Activated CD8-positive, alpha-beta T cell treated with anti-CD3 and anti-CD28 coated beads for 36 hours (primary cell): ENCODE data around the gene SPPL2B. TPM values are rescaled to one million over a fixed set of nuclear protein-coding genes. Genes with fewer than 3 reads are reported as not detected.
"Not testable (repeated sequence)": the region's sequence is repeated elsewhere in the genome, so short reads cannot be mapped to it uniquely, and the experiment has no call there.

ENCODE experiments used
- ATAC-seq: fragments of 200-7000 bp; cut with Tn5 transposase; one replicate; pipeline ENCODE4 v1.10.0; 2021; ENCODE audit warnings: mild to moderate bottlenecking, moderate library complexity
- CTCF ChIA-PET: fragments of 350-600 bp; sonication (Branson Sonifier 250); formaldehyde crosslinking; loops from one replicate; lab custom pipeline; 2021; ENCODE audit warnings: antibody characterized with exemption; lab: Charles Lee
- POLR2A ChIA-PET: fragments of 350-600 bp; sonication (Branson Sonifier 250); formaldehyde crosslinking; loops from one replicate; lab custom pipeline; 2021; ENCODE audit warnings: antibody characterized with exemption; lab: Charles Lee
- DNase-seq: peaks from one replicate; pipeline ENCODE4 v3.0.0-alpha.2; 2020
- H3K27ac Mint-ChIP-seq: one replicate; pipeline ENCODE4 v1.8.0; 2021; ENCODE audit warnings: mild to moderate bottlenecking, mixed read lengths
- H3K27me3 Mint-ChIP-seq: one replicate; pipeline ENCODE4 v1.8.0; 2021; ENCODE audit warnings: mixed read lengths
- H3K36me3 Mint-ChIP-seq: one replicate; pipeline ENCODE4 v1.8.0; 2021; ENCODE audit warnings: low read depth, mixed read lengths
- H3K4me1 Mint-ChIP-seq: one replicate; pipeline ENCODE4 v1.8.0; 2021; ENCODE audit warnings: low read depth, mixed read lengths
- H3K4me3 Mint-ChIP-seq: one replicate; pipeline ENCODE4 v1.8.0; 2021; ENCODE audit warnings: mild to moderate bottlenecking, moderate library complexity, mixed read lengths
- H3K9me3 Mint-ChIP-seq: one replicate; pipeline ENCODE4 v1.8.0; 2021; ENCODE audit warnings: mixed read lengths
- intact Hi-C: fragments of 100-400 bp; cut with micrococcal nuclease; formaldehyde crosslinking; loops from one replicate; pipeline ENCODE4 v1.10.0; 2022
- total RNA-seq, 2 experiments: library from RNA; stranded (reverse); gene quantifications; one replicate each; pipeline ENCODE4 v1.2.3, GENCODE V29; 2021
- TF ChIP-seq, protein P1 (sequence below): fragments of 200-600 bp; IDR thresholded peaks from one replicate; pipeline ENCODE4 v1.8.0; 2022; ENCODE audit warnings: antibody characterized with exemption, mild to moderate bottlenecking

Gene SPPL2B
- total RNA-seq, 2 experiments from 2014 or later, result 52.8 to 54.3 TPM

- TF ChIP-seq, protein P1, sequence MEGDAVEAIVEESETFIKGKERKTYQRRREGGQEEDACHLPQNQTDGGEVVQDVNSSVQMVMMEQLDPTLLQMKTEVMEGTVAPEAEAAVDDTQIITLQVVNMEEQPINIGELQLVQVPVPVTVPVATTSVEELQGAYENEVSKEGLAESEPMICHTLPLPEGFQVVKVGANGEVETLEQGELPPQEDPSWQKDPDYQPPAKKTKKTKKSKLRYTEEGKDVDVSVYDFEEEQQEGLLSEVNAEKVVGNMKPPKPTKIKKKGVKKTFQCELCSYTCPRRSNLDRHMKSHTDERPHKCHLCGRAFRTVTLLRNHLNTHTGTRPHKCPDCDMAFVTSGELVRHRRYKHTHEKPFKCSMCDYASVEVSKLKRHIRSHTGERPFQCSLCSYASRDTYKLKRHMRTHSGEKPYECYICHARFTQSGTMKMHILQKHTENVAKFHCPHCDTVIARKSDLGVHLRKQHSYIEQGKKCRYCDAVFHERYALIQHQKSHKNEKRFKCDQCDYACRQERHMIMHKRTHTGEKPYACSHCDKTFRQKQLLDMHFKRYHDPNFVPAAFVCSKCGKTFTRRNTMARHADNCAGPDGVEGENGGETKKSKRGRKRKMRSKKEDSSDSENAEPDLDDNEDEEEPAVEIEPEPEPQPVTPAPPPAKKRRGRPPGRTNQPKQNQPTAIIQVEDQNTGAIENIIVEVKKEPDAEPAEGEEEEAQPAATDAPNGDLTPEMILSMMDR, result peak; percentile 94
- H3K4me3 Mint-ChIP-seq, result no peak overlapping the region
- ChIA-PET CTCF (interaction anchor here (1.0 to 3.2 kb wide), 11 partner anchors 11 to 227 kb away, joined by 3 to 29 read pairs (median 4); no protein-coding TSS in a partner anchor), POLR2A (no interaction called here)
- no peak overlapping the region for H3K27ac Mint-ChIP-seq
- H3K27me3 Mint-ChIP-seq, result no peaks in the 10 kb centered on the region
- H3K36me3 Mint-ChIP-seq, result no peaks in the 10 kb centered on the region
- intact Hi-C loops, result loop anchor here (5.0 kb wide), 1 partner anchor 114 kb away; no protein-coding TSS in a partner anchor
- peaks cover 19% of the 10 kb centered on the region for H3K4me1 Mint-ChIP-seq
- peaks cover 2% of the 10 kb centered on the region for H3K9me3 Mint-ChIP-seq
- ATAC-seq, result peak; percentile 54
- peak; percentile 47 for DNase-seq
Measured at GRCh38 chr19:2391118-2391725, 62.7 kb downstream of the SPPL2B start.

- ATAC-seq, result no peak
- Mint-ChIP-seq H3K36me3 (no peaks in the 10 kb centered on the region), H3K4me3 (no peak overlapping the region), H3K27ac (no peak overlapping the region), H3K27me3 (no peaks in the 10 kb centered on the region), H3K4me1 (peaks cover 19% of the 10 kb centered on the region), H3K9me3 (peaks cover 2% of the 10 kb centered on the region)
- TF ChIP-seq, protein P1, result no peak
- intact Hi-C loops, result loop anchor here (5.0 kb wide), 1 partner anchor 115 kb away; no protein-coding TSS in a partner anchor
- CTCF ChIA-PET, result interaction anchor here (0.6 to 3.3 kb wide), 22 partner anchors 11 to 244 kb away, joined by 3 to 29 read pairs (median 4); partner anchors contain the start of genes LSM7 and SPPL2B
- POLR2A ChIA-PET, result interaction anchor here (0.9 to 1.0 kb wide), 2 partner anchors 9 to 118 kb away, joined by 3 read pairs; no protein-coding TSS in a partner anchor
- DNase-seq, result no peak
Measured at GRCh38 chr19:2392366-2392765, 63.9 kb downstream of the SPPL2B start.

GRCh38 chr19:2392899-2393298, 64.4 kb downstream of the SPPL2B start:
- DNase-seq, result peak; percentile 45
- not testable (repeated sequence) for ATAC-seq
- intact Hi-C loops, result loop anchor here (5.0 kb wide), 1 partner anchor 116 kb away; no protein-coding TSS in a partner anchor

GRCh38 chr19:2394054-2394441, 65.6 kb downstream of the SPPL2B start:
- DNase-seq (peak; percentile 68), ATAC-seq (peak; percentile 53)
- intact Hi-C loops, result loop anchor here (5.0 kb wide), 1 partner anchor 117 kb away; no protein-coding TSS in a partner anchor
- Mint-ChIP-seq H3K4me3 (peak overlapping the region; percentile 60), H3K36me3 (no peaks in the 10 kb centered on the region), H3K27ac (peak overlapping the region; percentile 68), H3K9me3 (peaks cover 2% of the 10 kb centered on the region), H3K4me1 (peaks cover 19% of the 10 kb centered on the region), H3K27me3 (no peaks in the 10 kb centered on the region)
- TF ChIP-seq, protein P1, result no peak
- POLR2A ChIA-PET, result interaction anchor here (1.3 to 2.0 kb wide), 3 partner anchors 33 to 157 kb away, joined by 5 read pairs; partner anchors contain the start of gene TIMM13
- CTCF ChIA-PET, result interaction anchor here (1.0 to 3.3 kb wide), 7 partner anchors 10 to 243 kb away, joined by 4 to 29 read pairs (median 5); no protein-coding TSS in a partner anchor

More at GRCh38 chr19:2392899-2393298, 64.4 kb downstream of the SPPL2B start:
- not testable (repeated sequence) for H3K27me3 Mint-ChIP-seq, H3K4me3 Mint-ChIP-seq, H3K27ac Mint-ChIP-seq, H3K36me3 Mint-ChIP-seq, H3K9me3 Mint-ChIP-seq
- CTCF ChIA-PET, result interaction anchor here (0.8 to 3.3 kb wide), 17 partner anchors 11 to 244 kb away, joined by 3 to 29 read pairs (median 4); partner anchors contain the start of genes LSM7 and SPPL2B
- H3K4me1 Mint-ChIP-seq, result peaks cover 19% of the 10 kb centered on the region
- POLR2A ChIA-PET, result interaction anchor here (0.9 to 2.0 kb wide), 4 partner anchors 9 to 155 kb away, joined by 3 to 5 read pairs (median 4); partner anchors contain the start of gene TIMM13

- TF ChIP-seq, protein P1, result no peak
- intact Hi-C loops, result loop anchor here (5.0 kb wide), 1 partner anchor 117 kb away; no protein-coding TSS in a partner anchor
- Mint-ChIP-seq H3K9me3 (peaks cover 2% of the 10 kb centered on the region), H3K27ac (peak overlapping the region; percentile 68), H3K36me3 (no peaks in the 10 kb centered on the region), H3K27me3 (no peaks in the 10 kb centered on the region), H3K4me3 (peak overlapping the region; percentile 60), H3K4me1 (peaks cover 19% of the 10 kb centered on the region)
- ChIA-PET CTCF (interaction anchor here (1.0 to 3.3 kb wide), 6 partner anchors 10 to 242 kb away, joined by 4 to 29 read pairs (median 5); no protein-coding TSS in a partner anchor), POLR2A (interaction anchor here (0.8 to 2.0 kb wide), 5 partner anchors 16 to 157 kb away, joined by 3 to 5 read pairs (median 5); partner anchors contain the start of gene TIMM13)
- peak; percentile 54 for DNase-seq
- ATAC-seq, result peak; percentile 75
Measured at GRCh38 chr19:2394442-2395292, 66.2 kb downstream of the SPPL2B start.

DNA sequence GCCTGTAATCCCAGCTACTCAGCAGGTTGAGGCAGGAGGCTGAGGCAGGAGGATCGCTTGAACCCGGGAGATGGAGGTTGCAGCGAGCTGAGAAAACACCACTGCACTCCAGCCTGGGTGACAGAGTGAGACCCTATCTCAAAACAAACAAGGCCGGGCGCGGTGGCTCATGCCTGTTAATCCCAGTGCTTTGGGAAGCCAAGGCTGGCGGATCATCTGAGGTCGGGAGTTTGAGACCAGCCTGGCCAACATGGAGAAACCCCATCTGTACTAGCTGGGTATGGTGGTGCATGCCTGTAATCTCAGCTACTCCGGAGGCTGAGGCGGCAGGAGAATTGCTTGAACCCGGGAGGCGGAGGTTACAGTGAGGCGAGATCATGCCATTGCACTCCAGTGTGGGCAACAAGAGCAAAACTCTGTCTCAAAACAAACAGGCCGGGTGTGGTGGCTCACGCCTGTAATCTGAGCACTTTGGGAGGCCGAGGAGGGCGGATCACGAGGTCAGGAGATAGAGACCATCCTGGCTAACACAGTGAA, 66.9 kb downstream of the SPPL2B start:
- H3K27ac Mint-ChIP-seq, H3K4me3 Mint-ChIP-seq, intact Hi-C loops, H3K9me3 Mint-ChIP-seq, H3K36me3 Mint-ChIP-seq, ATAC-seq, DNase-seq, H3K27me3 Mint-ChIP-seq: not testable (repeated sequence)
- POLR2A ChIA-PET, result interaction anchor here (0.7 to 2.0 kb wide), 3 partner anchors 15 to 155 kb away, joined by 3 to 4 read pairs (median 3); partner anchors contain the start of gene TIMM13
- H3K4me1 Mint-ChIP-seq, result peaks cover 19% of the 10 kb centered on the region
- CTCF ChIA-PET, result interaction anchor here (1.5 kb wide), 1 partner anchor 134 kb away, joined by 5 read pairs; no protein-coding TSS in a partner anchor

GRCh38 chr19:2397173-2397572, 68.7 kb downstream of the SPPL2B start:
- H3K27ac Mint-ChIP-seq, intact Hi-C loops, ATAC-seq, H3K36me3 Mint-ChIP-seq, POLR2A ChIA-PET, H3K9me3 Mint-ChIP-seq, H3K27me3 Mint-ChIP-seq, CTCF ChIA-PET, DNase-seq, H3K4me3 Mint-ChIP-seq: not testable (repeated sequence)
- peaks cover 17% of the 10 kb centered on the region for H3K4me1 Mint-ChIP-seq
